HPDE6-E6E7 (cell line): ENCODE data around the gene MFSD6.
"Not testable (repeated sequence)": the region's sequence is repeated elsewhere in the genome, so short reads cannot be mapped to it uniquely, and the experiment has no call there.

Experiments
- DNase-seq: peaks from one replicate; pipeline ENCODE4 v3.0.0; 2011; ENCODE audit warnings: missing footprints; ENCODE audit errors: extremely low spot score

Gene MFSD6

DNA sequence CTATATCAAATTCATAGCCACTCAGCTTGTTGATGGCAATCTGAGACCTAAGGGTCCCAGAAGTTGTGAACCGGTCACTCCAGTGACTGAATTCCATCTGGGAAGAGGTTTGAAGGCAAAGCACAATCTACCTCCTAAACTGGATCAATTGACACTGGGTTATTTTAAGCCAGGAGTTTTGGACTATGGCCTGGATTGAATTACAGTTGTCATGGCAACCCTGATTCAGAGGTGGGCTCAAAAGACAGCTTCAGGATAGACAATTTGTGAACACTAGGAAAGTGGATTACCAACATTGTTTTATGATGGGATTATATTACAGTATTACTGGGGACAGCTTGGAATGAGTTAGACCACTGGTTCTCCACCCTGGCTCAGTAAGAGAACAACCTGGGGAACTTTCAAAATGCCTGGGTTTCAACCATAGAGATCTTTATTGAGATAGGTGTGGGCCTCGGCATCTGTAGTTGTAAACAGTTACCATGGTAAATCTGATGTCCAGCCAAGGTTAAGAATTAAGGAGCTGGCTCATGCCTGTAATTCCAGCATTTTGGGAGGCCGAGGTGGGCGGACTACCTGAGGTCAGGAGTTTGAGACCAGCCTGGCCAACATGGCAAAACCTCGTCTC is 58.8 kb downstream of the MFSD6 start:
- DNase-seq: no peak

DNA sequence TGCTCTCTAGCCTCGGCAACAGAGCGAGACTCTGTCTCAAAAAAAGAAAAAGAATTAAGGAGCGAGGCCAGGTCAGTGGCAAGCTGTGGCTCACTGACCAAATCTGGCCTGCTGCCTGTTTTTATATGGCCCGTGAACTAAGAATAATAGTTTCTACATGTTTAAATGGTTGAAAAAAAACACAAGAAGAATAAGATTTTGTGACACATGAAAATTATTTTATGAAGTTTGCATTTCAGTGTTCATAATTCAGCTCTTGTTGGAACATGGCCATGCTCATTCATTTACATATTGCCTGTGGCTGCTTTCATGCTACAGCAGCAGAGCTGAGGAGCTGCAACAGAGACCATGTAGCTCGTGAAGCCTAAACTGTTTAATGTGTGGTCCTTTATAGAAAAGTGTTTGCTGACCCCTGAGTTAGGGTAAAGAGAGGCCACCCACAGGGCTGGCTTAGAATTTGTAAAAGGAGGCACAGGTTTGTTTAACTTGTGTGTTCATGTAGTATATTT is 59.5 kb downstream of the MFSD6 start:
- no peak for DNase-seq

DNA sequence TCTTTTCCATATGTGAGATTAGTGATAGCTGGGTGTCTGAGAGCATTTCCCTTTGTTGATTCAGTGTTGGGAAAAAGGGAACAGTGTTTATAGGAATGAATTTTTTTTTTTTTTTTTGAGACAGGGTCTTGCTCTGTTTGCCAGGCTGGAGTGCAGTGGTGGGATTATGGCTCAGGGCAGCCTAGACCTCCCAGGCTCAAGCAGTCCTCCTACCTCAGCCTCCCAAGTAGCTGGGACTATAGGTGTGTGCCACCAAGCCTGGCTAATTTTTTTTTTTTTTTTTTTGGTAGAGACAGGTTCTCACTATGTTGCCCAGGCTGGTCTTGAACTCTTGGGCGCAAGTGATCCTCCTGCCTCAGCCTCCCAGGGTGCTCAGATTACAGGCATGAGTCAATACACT is 60.2 kb downstream of the MFSD6 start:
- DNase-seq: not testable (repeated sequence)

DNA sequence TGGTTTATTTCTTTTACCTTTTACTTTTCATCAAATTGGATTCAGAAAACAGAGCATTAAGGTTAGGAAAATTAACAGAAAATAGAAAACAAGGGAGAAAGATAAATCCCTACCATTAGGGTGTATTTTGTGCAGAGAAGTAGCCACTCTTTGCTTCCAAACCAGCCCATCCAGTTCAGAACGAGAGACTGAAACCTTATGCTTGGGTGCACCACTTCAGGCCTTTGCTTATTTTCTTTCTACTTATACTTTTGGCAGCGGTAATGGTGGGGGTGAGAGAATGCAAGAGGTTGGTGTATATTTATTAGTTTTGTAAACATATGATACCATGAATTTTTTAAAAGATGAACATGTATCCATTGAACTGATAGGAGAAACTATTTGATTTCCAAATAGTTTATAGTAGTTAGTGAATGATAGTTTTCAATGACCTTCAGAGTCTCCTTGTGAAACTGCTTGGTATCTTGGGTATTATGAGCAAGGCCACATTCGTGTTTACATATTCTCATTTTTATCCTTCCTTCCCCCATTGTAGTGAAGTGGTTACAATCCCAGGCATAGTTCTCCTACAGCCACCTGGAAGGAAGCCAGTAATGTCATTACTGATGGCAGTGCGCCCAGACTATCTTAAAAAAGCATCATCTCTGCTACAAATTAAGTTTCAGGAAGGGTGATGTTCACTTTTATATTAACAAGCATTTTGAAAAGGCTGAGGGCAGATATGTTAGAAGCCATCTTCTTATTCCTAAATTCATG is 60.8 kb downstream of the MFSD6 start:
- peak; percentile 67 for DNase-seq

DNA sequence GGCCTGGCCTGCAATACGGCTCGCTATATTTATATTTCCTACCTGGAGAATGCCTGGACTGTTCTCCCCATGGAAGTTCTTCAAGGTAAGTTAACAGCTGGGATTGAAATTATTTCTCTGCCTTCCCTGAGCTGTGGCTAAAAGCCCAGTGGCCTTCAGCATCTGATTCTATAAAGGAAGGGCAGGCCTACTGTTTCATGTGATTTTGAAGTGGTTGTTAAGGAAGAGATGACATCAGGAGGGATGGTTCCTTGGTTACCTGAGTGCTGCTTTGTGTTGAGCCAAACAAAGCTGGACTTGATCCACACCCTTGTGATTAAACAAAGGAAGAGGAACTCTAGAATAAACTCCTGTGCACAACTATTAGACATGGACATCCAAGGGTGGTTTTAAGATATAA is 61.6 kb downstream of the MFSD6 start:
- peak; percentile 85 for DNase-seq

DNA sequence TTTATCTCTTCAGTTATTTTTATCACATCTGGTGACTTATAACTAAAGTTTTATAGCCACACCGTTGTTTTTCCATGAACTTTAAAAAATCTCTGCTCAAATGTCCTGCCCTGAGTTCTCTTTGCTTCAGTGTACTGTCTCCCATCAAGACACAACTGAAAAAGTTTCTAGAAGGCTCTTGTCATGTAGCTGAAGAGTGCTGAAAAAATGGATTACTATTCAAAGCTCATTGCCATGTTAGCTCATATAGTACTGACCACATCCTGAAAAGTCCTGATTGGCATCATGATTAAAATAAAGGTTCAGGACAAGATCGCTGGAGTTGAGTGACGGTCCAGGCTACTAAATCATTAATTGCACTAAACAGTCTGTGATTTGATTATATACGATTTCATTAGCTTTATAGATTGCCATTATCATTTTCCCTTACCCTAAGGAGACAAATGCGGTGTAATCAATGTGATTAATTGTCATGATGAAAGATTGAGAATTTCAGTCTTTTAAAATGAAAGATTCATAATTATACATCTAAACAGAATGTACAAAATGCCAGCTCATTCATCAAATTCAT is 62.2 kb downstream of the MFSD6 start:
- DNase-seq: no peak

DNA sequence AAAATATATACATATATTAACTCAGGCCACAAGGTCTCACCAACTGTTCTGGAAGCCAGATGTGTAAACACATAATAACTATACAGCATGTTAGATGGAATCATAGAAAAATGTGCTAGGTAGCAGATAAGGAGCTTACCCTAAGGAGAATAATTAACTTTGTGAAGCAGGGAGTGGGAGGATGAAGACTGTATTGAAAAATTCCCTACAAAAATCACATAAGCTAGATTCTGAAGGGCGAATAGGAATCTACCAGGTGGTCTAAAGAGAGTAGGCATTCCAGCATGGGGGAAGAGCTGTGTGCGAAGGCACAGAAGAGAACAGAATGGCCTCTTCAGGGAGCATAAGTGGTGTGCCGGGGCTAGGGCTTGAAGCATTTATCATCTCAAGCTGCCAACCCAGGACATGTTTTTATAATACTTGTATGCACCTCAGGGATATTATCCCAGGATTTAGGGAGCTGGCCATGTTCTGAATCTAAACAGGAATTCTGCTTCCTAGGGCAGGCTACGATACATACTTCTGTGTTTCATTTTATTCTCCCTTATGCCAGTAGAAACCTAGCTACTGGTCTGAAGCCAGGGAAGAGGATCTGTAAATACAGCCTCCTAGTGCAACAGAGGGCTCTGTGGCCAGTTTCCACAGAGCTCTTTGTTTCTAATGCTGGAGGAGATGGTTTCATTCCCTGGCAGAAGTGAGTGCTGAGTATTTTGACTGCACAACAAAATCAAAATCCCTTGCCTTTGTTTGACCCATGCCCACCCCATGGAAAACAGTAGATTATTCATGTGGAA is 69.7 kb downstream of the MFSD6 start:
- no peak for DNase-seq

DNA sequence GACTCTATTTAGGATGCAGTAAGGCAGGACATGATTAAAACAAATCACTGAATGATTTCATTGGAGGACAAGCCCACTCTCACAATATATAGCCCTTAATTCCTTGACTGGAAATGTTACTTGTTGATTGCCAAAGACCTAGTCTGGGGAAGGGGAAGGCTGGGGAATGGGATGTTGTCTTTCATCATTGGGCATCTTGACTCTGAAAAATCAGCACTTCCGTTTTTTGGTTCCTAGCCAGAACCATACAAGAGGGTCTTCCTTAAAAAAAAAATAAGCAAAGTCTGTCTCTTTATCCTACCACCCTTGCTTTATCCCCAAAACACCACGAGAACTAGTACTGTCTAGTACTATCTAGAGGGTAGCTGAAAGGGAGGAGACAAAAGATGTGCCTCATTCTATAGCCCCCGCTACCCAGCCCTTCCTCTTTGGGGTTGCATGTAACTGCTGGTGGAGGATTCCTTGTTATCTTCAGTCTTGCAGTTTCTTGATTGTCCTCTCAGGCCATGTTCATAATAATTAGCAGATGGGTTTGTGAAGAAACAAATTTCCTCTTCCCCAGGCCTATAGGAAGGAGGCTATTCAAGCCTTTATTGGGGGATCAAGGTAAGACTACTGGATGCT is 70.5 kb downstream of the MFSD6 start:
- no peak for DNase-seq

DNA sequence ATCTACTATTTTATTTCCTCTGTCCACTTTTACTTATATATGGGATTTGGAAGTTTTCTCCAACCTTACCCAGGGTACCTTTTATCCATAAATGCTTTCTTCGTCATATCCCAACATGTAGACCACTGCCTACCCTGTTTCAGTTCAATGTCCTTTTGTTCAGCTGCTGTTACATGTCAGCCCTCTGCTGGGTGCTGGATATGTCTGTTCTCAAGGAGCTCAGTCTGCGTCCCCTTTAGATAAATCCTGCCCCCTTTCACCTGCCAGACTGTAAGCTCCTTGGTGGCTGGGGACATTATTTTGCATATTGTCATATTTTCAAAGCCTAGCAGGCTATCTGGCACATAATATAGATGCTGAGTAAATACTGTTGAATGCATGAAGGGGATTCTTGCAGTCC is 73.2 kb downstream of the MFSD6 start:
- DNase-seq: no peak

DNA sequence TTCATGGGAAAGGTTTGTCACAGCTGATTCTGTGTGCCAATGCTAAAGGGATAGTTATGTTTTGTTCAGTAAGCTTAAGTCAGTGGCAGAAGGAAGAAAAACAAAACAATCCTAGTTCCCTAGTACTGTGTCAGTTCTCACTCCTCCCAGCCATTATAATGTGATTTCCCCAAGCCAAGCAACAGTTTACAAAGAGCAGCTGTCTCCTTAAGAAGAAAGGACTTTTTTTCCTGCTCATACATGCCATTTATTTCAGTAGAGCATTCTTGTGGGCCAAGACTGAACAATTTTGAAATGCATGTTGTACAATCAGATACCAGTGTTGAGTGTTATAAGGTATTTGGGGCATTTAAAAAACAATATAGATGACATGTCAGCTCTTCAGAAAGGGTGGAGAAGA is 74.3 kb downstream of the MFSD6 start:
- no peak for DNase-seq

DNA sequence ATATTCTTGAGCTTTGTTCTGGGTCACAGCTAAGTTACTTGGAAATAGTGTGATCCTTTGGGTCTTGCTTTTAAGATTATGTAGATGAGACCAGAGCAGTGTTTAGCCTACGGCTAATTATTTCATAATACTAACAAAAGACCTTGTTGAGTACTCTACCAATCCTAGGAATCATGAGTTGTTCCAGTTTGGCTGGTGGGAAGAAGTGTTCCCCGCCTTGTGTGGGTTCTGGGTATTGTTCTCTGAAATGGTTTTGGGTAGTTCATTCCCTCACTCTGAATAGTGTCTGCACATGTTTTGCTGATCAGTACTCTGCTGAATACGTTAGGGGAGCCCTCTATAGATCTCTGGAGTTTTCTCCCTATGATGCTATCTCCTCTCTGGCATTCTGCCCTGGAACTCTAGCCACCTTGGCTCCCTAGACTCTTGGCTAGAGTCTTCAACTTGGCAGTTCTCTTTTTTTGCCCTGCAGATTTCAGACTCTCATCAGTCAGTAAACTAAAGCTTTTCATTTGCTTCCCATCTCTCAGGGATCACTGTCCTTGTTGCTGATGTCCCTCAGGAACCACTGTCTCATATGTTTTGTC is 78.0 kb downstream of the MFSD6 start:
- DNase-seq: no peak

DNA sequence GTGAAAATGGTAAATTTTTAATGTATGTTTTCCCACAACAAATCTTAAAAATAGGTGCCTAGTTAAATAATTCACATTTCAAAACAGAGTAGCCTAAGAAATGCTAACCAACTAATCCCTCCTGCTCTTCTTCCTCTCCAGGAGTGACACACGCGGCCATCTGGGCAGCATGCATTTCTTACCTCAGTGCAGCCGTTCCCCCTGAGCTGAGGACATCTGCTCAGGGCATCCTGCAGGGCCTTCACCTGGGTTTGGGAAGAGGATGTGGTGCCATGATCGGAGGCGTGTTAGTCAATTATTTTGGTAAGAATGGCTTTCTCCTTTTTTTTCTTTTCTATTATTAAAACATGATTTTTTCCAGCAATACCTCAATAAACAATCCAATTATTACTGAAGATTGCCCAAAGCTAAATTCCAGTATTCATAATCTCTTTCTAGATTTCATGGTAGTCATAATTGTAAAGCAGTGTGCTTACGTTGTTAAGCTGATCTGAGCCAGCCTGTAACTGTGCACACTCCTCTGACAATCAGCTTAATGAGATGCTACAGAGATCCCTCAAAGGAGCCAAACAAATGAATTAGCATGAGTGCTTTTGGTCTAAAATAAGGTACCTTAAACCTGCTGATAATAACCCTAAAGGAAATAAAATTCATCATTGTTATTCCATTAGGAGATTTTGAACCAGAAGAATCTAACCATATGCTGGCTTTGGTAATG is 80.5 kb downstream of the MFSD6 start:
- no peak for DNase-seq

DNA sequence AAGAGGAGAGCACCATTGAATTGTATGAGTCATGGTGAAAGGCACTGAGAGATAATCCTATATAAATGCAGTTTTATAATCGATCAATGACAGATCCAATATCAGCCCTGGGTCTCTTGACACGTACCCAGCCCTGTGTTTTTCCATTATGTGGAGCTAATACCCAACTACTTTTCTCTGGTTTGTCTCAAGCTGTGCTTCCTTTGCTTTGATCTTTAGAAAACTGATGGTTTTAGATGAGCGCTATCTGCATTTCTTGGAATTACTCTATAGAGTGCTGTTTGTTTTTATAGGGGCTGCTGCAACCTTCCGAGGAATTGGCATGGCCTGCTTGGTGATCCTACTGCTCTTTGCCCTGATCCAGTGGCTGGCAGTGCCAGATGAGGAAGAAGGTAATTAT is 81.3 kb downstream of the MFSD6 start:
- no peak for DNase-seq

DNA sequence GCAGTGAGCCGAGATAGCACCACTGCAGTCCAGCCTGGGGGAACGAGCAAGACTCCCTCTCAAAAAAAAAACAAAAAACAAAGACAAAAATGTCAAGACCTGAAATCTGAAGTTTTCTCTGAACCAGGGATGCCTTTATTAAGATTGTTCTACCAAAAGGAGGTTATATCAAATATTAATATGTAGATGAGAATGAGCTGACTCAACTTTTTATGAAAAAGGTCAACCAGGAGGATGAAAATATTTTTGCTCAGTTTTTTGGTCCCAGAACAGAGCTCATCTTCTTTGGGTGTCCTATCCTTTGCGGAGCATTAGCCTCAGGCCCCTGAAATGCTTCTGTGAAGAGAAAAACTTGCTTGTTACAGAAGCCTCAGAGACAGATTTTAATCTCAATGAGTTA is 82.3 kb downstream of the MFSD6 start:
- DNase-seq: no peak

DNA sequence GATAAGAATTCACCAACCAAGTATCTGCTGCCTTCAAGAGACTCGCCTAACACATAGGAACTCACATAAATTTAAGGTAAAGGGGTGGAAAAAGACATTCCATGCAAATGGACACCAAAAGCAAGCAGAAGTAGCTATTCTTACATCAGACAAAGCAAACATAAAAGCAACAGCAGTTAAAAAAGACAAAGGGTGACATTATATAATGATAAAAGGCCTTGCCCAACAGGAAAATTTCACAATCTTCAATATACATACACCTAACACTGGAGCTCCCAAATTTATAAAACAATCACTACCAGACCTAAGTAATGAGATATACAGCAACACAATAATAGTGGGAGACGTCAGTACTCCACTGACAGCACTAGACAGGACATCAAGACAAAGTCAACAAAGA is 84.9 kb downstream of the MFSD6 start:
- DNase-seq: no peak

DNA sequence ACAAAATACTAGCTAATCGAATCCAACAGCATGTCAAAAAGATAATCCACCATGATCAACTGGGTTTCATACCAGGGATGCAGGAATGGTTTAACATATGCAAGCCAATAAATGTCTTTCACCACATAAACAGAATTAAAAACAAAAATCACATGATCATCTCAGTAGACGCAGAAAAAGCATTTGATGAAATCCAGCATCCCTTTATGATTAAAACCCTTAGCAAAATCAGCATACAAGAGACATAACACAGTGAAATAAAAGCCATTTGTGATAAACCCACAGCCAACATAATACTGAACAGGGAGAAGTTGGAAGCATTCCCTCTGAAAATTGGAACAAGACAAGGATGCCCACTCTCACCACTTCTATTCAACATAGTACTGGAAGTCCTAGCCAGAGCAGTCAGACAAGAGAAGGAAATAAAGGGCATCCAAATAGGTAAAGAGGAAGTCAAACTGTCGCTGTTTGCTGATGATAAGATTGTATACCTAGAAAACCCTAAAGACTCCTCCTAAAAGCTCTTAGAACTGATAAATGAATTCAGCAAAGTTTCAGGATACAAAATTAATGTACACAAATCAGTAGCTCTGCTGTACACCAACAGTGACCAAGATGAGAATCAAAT is 86.6 kb downstream of the MFSD6 start:
- DNase-seq: not testable (repeated sequence)

DNA sequence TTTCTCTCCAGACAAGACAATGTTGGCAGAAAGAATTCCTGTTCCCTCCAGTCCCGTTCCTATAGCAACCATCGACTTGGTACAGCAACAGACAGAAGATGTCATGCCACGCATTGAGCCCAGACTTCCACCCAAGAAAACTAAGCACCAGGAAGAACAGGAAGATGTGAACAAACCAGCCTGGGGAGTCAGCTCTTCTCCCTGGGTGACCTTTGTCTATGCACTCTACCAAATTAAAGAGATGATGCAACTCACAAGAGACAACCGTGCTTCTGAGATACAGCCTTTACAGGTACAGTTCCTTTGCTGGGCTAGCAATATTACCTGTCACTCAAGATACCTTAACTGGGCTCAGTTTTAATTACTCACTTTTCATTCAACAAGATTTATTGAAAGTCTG is 89.3 kb downstream of the MFSD6 start:
- no peak for DNase-seq

DNA sequence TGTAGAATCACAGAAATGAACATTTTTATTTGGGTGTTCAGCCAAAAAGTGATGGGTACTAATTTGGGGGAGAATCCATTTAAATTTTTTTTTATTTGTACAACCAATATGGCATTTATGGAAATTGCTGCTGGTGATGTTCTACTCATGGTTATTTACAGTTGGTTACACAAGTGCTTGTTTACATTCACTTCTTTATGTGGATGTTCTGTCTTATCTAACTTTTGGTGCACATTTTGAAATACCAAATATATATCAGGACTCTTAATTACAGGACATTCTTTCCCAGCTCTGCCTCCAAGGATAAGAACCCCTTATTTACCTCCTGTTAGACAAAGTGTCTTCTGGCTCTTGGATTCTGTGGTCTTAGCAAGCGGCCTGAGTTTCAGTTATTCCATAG is 91.1 kb downstream of the MFSD6 start:
- DNase-seq: no peak

DNA sequence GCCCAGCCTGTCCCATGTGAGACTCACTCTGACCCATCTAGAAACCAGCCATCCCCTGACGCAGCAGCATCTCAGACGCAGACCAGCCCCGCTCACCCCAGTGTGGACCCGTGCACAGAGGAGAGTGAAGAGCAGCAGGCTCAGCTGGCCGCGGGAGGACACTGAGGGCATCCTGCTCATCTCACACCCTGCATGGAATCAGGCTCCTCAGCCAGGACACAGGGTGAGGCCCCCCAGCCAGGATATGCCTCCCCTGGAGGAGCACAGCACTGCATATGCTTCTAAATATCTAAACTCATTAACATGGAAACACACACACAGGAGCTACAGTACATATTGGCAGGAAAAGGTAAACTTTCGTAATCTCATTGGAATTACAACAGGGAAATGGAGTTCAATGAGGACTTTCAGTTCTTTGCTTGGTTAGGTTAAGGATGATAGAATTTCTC is 91.9 kb downstream of the MFSD6 start:
- no peak for DNase-seq

DNA sequence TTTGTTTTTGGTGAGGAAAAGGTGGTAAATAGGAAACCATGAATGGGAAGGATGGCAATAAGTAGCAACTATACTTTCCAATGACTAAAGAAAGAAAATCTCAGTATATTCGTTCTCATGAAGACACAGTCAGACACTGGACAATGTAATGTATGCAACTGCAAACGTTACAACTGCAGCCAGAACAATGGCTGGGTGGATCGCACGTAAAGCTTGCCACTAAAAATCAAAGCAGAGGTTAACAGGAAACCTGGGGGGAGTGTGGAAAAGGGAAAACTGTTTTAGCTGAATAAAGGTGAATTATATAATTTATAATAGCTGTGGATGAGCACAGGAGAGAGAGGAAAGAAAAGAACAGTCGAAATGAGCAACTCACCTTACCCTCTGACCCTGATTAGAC is 93.1 kb downstream of the MFSD6 start:
- DNase-seq: no peak
